ENCODE measurements around the gene DGCR8.

DGCR8 gene

DNA sequence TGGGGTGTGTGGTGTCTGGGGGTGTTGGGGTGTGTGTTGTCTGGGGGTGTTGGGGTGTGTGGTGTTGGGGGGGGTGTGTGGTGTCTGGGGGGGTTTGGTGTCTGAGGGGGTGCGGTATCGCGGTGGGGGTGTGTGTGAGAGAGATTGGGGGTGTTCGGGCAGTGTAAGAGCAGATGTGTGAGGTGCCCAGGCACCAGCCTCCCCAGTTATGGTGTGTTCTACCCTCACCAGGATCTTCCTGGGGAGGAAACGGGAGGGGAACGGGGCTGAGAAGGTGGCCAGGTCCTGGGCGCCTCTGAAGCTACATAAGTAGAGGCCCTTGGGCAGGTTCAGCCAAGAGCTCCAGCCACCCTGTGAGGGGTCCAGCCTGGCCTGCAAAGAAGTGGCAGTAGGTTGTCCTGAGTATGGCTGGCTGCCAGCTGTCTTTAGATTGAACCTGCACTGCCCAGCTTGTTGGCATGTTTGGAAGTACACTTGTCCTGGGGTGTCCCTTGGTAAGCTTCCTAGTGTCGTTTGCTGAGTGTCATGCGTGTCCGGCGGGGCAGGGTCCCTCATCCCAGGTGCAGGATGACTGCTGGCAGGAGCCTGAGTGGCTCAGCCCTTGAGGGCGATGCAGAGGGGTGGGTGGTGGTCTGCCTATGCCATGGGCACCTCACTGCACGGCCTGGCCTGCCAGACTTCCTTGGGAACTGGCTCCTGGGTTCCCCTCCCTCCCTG is 43.5 kb downstream of the DGCR8 start:
- ATAC-seq (ENCODE audit: low read depth): no peak
- H3K36me3 Mint-ChIP-seq: peaks cover 11% of the 10 kb centered on the region
- peaks cover 16% of the 10 kb centered on the region for H3K4me1 Mint-ChIP-seq

DNA sequence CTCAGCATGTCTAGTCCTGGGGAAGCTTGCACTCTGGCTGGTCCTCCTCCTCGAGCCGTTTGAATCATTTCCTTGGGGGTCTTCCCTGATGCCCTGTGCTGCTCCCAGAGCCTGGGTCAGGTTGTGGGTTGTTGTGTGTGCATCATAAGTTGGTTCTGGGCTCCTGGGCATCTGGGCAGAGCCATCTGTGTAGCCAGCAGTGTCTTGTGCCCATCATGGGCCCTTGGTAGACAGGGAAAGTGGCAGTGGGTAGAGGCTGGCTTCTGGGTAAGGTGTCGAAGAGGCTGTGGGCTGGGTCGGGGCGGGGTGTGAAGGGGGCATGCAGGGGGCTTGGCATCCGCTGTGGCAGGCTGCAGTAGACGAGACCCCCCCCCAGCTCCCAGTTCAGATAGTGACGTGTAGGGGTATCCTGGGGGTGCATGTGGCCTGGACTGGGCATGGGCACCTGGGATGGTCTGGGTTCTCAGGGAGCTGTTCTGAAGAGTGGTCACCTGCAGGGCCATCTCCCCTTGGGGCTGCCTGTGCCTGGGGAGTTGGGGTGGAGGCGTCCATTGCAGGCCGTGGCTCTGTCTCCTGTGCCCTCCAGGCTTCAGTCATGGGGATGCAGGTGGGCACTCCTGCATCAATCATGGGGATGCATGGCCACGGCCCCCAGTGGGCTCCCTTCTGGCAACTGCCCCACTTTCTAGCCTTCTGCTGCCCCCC is 44.2 kb downstream of the DGCR8 start:
- peaks cover 13% of the 10 kb centered on the region for H3K4me1 Mint-ChIP-seq
- H3K9me3 Mint-ChIP-seq: no peaks in the 10 kb centered on the region
- peaks cover 9% of the 10 kb centered on the region for H3K36me3 Mint-ChIP-seq
- no peaks in the 10 kb centered on the region for H3K27me3 Mint-ChIP-seq
- DNase-seq (ENCODE audit: low spot score in 2 of 2) (no peak), ATAC-seq (ENCODE audit: low read depth) (no peak)
- H3K27ac Mint-ChIP-seq: no peak overlapping the region
- no peak overlapping the region for H3K4me3 Mint-ChIP-seq

More for the DNA sequence above, 43.5 kb downstream of the DGCR8 start:
- Mint-ChIP-seq H3K4me3 (no peak overlapping the region), H3K27me3 (no peaks in the 10 kb centered on the region), H3K27ac (no peak overlapping the region), H3K9me3 (no peaks in the 10 kb centered on the region)
- no peak for DNase-seq (ENCODE audit: low spot score in 2 of 2)

DNA sequence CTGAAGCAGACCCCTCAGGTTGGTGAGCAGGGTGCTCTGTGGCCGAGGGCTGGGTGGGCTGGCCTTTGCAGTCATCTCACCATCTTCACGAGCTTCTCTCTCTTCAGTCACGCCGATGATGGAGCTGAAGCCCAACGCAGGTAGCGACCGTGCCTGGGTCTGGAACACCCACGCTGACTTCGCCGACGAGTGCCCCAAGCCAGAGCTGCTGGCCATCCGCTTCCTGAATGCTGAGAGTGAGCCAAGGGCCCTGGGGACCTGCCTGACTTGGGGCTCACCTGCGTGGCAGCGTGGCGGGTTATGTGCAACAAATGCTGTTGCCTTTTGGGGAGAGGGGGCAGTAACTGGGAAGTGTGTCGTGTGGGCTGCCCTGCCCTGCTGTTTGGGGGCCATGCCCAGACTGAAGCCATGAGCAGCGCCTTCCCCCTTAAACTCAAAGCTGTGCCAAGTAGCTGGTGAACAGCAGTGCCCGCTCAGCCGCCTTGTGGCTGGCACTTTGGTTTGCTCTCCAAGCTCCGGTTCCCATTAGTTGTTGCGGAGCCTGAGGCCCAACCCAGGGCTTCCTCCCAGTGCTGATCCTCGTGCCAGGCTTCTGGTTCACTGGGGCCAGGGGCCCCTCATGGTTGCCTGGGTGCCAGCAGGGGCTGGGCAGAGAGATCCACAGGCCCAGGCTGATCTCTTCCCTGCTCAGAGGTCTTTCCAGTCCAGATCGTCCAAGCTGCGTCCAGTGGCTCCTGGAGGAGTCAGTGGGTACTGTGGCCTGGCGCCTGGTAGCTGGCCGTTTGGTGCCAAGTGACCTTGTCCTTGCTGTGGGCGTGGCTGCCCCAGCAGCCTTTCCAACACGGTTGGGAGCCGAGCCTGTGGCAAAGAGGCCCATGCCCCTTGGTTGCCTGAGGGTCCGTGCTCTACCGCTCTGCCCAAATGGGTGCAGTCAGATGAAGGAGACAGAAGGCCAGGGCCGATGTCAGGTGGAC is 45.4 kb downstream of the DGCR8 start:
- no peak for ATAC-seq (ENCODE audit: low read depth)
- Mint-ChIP-seq H3K27ac (no peak overlapping the region), H3K27me3 (no peaks in the 10 kb centered on the region), H3K4me1 (peaks cover 17% of the 10 kb centered on the region), H3K36me3 (peaks cover 9% of the 10 kb centered on the region), H3K9me3 (no peaks in the 10 kb centered on the region), H3K4me3 (no peak overlapping the region)
- no peak for DNase-seq (ENCODE audit: low spot score in 2 of 2)

DNA sequence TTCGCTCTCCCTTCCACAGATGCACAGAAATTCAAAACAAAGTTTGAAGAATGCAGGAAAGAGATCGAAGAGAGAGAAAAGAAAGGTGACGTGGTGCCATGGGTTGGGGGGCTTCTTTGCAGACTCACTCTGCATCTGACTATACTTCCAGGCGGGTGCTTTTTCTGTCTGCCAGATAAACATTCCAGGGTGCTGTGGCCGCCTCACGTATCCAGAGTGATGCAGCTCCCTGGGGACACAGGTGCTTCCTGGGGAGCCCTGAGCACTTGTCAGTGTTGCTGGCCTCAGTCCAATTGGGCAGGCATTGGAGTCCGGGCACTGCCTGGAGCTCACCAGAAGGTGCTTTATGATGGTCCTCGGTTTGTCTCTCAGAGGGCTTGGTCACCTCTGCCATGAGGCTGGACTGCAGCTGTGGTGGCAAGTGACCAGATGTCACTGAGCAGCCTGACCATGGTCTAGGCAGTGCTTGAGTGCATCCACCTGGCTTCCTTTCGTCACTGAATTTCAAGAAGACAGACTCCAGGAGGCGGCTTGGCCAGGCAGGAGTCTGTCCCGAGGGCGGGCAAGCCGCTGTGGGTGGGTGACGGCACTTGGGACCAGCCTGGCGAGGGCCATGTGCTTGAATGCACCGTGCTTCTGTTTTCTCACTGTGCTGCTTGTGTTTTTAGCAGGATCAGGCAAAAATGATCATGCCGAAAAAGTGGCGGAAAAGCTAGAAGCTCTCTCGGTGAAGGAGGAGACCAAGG is 46.4 kb downstream of the DGCR8 start:
- no peak overlapping the region for H3K27ac Mint-ChIP-seq
- peaks cover 15% of the 10 kb centered on the region for H3K4me1 Mint-ChIP-seq
- no peaks in the 10 kb centered on the region for H3K9me3 Mint-ChIP-seq
- H3K4me3 Mint-ChIP-seq: no peak overlapping the region
- ATAC-seq (ENCODE audit: low read depth) (no peak), DNase-seq (ENCODE audit: low spot score in 2 of 2) (no peak)
- no peaks in the 10 kb centered on the region for H3K27me3 Mint-ChIP-seq
- H3K36me3 Mint-ChIP-seq: peaks cover 9% of the 10 kb centered on the region

DNA sequence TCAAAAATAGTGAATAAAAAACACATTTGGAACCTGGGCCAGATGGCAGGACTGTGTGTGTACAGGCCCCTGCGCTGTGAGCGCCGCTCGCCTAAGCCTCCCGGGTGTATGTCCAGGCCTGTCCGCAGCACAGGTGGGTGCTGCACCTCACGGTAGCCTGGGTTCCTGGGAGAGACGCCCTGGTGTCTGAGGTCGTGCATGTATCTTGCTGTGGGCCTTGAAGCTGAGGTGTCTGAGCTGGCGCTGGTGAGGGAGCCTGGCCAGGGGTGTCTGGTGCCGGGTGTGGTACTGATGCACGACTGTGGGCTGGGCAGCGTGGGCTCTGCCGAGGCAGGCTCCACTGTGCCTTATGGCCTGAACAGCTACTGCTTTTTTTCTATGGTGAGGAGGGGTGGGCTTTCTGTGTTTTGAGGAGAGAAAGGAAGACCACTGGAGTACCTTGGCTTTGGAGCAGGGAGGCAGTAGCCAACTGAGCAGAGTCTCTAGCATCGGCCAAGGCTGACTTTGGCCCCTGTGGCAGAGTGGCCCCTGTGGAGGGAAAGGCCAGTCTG is 47.4 kb downstream of the DGCR8 start:
- DNase-seq (ENCODE audit: low spot score in 2 of 2) (no peak), ATAC-seq (ENCODE audit: low read depth) (no peak)
- Mint-ChIP-seq H3K4me1 (peaks cover 15% of the 10 kb centered on the region), H3K27me3 (no peaks in the 10 kb centered on the region), H3K27ac (no peak overlapping the region), H3K4me3 (no peak overlapping the region), H3K9me3 (no peaks in the 10 kb centered on the region), H3K36me3 (peaks cover 9% of the 10 kb centered on the region)

DNA sequence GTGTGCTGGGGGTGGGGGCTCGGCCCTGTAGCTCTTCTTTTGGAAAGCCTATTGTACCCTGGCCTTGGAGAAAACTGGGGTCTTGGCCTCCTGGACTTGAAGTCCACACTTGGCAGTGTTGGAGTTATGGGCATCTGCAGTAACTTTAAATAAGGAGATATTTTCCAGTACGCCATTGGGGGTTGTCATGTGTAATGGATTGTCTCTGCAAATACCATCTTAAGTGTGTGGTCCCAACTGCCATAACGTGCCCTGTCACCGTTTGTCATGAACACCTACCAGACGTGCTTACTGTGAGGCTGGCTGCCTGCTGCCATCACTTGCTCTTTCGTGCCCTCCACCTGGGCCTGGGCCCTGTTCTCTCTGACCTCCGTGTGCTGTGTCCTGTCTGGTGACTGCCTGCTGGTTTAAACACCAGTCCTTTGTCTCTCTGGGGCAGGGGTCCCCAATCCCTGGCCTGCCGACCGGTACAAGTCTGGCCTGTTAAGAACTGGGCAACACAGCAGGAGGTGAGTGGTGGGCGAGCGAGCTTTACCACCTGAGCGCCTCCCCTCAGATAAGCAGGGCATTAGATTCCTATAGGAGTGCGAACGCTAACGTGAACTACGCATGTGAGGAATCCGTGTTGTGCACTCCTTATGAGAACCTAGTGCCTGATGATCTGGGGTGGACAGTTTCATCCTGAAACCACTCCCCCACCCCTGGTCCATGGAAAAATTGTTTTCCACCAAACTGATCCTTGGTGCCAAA is 48.0 kb downstream of the DGCR8 start:
- Mint-ChIP-seq H3K9me3 (no peaks in the 10 kb centered on the region), H3K36me3 (peaks cover 5% of the 10 kb centered on the region), H3K4me1 (peaks cover 8% of the 10 kb centered on the region), H3K27ac (peak overlapping the region; percentile 11), H3K27me3 (no peaks in the 10 kb centered on the region), H3K4me3 (no peak overlapping the region)
- ATAC-seq (ENCODE audit: low read depth) (no peak), DNase-seq (ENCODE audit: low spot score in 2 of 2) (no peak)

DNA sequence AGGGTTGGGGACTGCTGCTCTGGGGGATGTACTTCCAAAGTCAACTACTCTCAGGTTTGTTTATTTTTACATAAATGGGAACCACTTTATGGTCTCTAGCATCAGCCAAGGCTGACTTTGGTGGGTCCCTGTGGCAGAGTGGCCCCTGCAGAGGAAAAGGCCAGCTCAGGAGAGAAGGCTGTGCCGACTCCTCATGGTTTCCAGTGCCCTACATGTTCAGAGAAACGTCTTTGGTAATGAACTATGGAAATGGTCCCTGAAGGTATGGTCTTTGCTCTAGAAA is 48.5 kb downstream of the DGCR8 start:
- Mint-ChIP-seq H3K9me3 (no peaks in the 10 kb centered on the region), H3K27me3 (no peaks in the 10 kb centered on the region), H3K4me1 (peaks cover 7% of the 10 kb centered on the region), H3K27ac (no peak overlapping the region), H3K4me3 (no peak overlapping the region), H3K36me3 (peaks cover 5% of the 10 kb centered on the region)
- ATAC-seq (ENCODE audit: low read depth): no peak
- no peak for DNase-seq (ENCODE audit: low spot score in 2 of 2)

DNA sequence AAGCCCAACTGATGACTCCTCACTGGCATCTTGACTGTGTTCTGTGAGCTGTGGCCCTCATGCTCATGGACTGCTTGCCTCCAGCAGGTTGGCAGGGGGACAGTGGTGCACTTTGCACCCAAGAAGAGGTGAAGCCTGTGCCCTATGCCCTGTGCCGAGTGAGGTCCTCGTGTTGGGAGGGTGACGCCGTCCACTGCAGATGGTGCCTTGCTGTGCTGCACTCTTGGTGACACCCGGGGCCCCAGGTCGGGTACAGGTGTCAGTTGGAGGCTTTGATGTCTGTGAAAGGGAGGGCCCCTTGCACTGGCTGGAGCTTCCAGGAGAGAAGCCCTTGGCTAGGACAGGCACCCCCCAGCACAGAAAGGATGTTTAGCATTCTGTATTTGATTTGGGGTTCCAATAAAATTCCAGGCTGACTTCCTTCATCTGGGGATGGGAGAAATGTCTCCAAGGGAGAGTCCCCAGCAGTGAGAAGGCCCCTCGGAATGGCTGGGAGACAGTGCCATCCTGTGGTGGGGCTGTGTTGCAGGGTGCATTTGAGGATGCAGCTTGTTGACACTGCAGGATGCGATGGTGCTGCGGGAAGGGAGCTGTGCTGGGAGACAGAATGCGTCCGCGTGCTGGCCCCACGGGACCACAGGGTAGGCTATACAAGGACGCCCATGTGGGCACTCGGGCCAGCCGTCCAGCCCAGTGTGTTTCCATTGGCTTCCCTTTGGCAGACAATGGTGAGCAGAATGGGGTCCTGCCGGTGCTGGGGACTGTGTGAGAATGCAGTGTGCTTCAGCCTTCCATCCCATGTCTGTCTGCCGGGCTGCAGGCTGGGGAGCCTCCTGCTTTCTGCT is 49.1 kb downstream of the DGCR8 start:
- DNase-seq (ENCODE audit: low spot score in 2 of 2): no peak
- no peak overlapping the region for H3K4me3 Mint-ChIP-seq
- peaks cover 5% of the 10 kb centered on the region for H3K36me3 Mint-ChIP-seq
- H3K4me1 Mint-ChIP-seq: peaks cover 7% of the 10 kb centered on the region
- H3K27ac Mint-ChIP-seq: no peak overlapping the region
- H3K9me3 Mint-ChIP-seq: no peaks in the 10 kb centered on the region
- no peak for ATAC-seq (ENCODE audit: low read depth)
- no peaks in the 10 kb centered on the region for H3K27me3 Mint-ChIP-seq

DNA sequence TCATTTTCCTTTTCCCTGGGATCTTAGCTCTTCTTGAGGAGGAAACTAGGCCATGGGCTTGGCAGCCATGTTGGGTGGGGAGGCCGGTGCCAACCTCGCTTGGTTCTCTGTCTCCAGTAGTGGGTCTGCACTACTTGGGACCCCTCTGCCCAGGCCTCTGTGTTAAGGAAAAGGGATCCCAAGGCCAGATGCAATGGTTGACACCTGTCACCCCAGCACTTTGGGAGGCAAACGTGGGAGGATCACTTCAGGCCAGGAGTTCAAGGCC is 49.6 kb downstream of the DGCR8 start:
- no peak overlapping the region for H3K4me3 Mint-ChIP-seq
- no peak overlapping the region for H3K27ac Mint-ChIP-seq
- ATAC-seq (ENCODE audit: low read depth) (no peak), DNase-seq (ENCODE audit: low spot score in 2 of 2) (no peak)
- no peaks in the 10 kb centered on the region for H3K27me3 Mint-ChIP-seq
- no peaks in the 10 kb centered on the region for H3K9me3 Mint-ChIP-seq
- H3K36me3 Mint-ChIP-seq: peaks cover 5% of the 10 kb centered on the region
- peaks cover 7% of the 10 kb centered on the region for H3K4me1 Mint-ChIP-seq

DNA sequence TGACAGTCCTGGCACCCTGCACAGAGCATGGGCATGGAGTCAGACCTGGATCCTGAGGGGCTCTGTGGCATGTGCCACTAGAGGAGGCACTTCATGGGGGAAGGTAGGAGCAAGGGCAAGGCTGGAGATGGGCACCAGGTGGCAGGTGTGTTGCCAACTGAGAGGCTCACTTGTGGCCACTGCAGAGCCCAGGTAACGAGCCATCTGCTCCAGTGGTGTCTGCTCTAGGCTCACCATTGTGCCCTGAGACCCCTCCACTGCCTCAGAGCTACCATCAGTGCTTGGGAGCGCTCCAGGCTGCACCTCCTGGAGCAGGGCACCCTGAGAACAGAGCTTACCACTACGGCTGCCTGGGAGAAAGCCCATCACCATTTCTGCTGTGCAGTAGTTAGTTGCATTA is 50.3 kb downstream of the DGCR8 start:
- peak overlapping the region; percentile 82 for H3K4me3 Mint-ChIP-seq
- DNase-seq (ENCODE audit: low spot score in 2 of 2): no peak
- peaks cover 10% of the 10 kb centered on the region for H3K4me1 Mint-ChIP-seq
- ATAC-seq (ENCODE audit: low read depth): peak; percentile 12
- peaks cover 5% of the 10 kb centered on the region for H3K36me3 Mint-ChIP-seq
- H3K9me3 Mint-ChIP-seq: no peaks in the 10 kb centered on the region
- H3K27ac Mint-ChIP-seq: peak overlapping the region; percentile 58
- no peaks in the 10 kb centered on the region for H3K27me3 Mint-ChIP-seq

DNA sequence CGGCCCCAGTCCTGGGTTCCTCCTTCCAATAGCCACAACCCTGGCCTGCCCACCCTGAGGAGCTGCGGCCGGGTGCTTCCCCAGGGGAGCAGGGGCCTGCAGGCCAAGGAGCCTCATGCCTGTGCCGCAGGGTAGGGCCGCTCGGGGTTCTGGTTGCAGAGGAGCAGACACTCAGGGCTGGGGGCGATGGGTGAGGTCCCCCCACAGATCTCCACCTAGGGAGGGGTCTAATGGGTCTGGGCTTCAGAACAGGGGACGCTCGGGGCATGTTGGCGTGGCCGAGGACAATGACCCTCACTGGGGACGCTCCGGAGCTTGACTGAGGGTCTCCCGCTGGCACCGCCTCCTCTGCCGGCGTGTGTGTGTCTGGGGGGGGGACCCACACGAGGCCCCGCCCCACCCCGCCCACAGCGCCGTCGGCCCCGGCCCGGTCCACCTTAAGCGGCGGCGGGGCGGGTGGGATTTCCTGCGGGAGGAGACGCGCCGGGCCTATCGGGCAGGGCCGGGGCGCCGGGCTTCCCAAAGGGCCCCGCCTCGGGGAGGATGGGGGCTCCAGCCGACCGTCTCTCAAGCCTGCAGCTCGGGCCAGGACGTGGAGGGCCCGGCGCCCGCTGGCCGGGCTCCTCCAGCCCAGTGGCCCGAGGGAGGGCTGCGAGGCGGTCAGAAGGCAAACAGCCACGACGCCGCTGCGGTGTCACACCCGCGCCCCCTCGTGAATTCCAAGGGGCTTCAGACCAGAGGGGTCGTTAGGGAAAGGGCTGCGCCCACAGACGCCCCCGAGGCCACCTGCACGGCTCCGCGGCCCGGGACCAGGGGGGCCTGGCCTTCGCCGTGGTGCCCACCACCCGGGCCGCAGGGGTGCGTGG is 50.9 kb downstream of the DGCR8 start:
- H3K36me3 Mint-ChIP-seq: peaks cover 4% of the 10 kb centered on the region
- H3K4me1 Mint-ChIP-seq: peaks cover 11% of the 10 kb centered on the region
- H3K27me3 Mint-ChIP-seq: no peaks in the 10 kb centered on the region
- H3K4me3 Mint-ChIP-seq: peak overlapping the region; percentile 82
- no peaks in the 10 kb centered on the region for H3K9me3 Mint-ChIP-seq
- no peak overlapping the region for H3K27ac Mint-ChIP-seq
- ATAC-seq (ENCODE audit: low read depth): peak; percentile 80
- DNase-seq (ENCODE audit: low spot score in 2 of 2): peak; percentile 58 to 71

DNA sequence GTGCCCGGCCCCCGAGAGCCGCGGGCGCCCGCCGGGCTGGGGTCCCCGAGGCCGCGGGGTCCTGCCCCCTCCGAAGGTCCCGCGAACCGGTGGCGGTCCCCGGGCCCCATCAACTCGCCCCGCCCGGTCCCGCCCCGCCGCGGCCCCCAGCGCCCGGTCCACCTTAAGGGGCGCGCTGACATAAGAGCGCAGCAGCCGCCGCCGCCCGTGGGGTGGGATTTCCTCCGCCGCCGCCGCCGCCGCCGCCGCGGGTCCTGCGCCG is 51.5 kb downstream of the DGCR8 start, which contains the start of gene ZDHHC8:
TSS of gene ZDHHC8 (plus strand) at position 208 of the 262 bp plus-strand sequence. CDS start 144 bp downstream, outside the sequence.
- no peak within 1 kb of the TSS for H3K27ac Mint-ChIP-seq
- ATAC-seq (ENCODE audit: low read depth) (peak; percentile 73), DNase-seq (ENCODE audit: low spot score in 2 of 2) (no peak)
- peak within 1 kb of the TSS; percentile 82 for H3K4me3 Mint-ChIP-seq
- no peaks in the 10 kb centered on the region for H3K27me3 Mint-ChIP-seq
- no peaks in the 10 kb centered on the region for H3K9me3 Mint-ChIP-seq
- H3K36me3 Mint-ChIP-seq: peaks cover 2% of the 10 kb centered on the region
- peaks cover 16% of the 10 kb centered on the region for H3K4me1 Mint-ChIP-seq

Data from memory B cell (primary cell).